T-helper 2 cell (primary cell): ENCODE results near the gene SYNE1.
"Not testable (repeated sequence)": the region's sequence is repeated elsewhere in the genome, so short reads cannot be mapped to it uniquely, and the experiment has no call there.

Experiments
- DNase-seq, 5 experiments: peaks; one replicate each; pipeline versions ENCODE4 v3.0.0 to v3.0.0-alpha.2; 2012 to 2022

SYNE1 gene

GRCh38 chr6:152087701-152088100 lies 549.5 kb downstream of the SYNE1 start:
- no peak for DNase-seq

GRCh38 chr6:152087096-152087495 lies 550.1 kb downstream of the SYNE1 start:
- no peak for DNase-seq

- DNase-seq: peak in 1 of 5 experiments; percentile 35
These were observed 550.8 kb downstream of the SYNE1 start for GRCh38 chr6:152086223-152086873.

- no peak for DNase-seq
These were observed 551.7 kb downstream of the SYNE1 start for GRCh38 chr6:152085451-152085921.

GRCh38 chr6:152078804-152079203 lies 558.4 kb downstream of the SYNE1 start:
- no peak for DNase-seq

- DNase-seq: no peak
These were observed 559.2 kb downstream of the SYNE1 start for GRCh38 chr6:152078001-152078400.

GRCh38 chr6:152076242-152076641 lies 560.9 kb downstream of the SYNE1 start:
- not testable (repeated sequence) for DNase-seq

- DNase-seq: no peak
These were observed 565.3 kb downstream of the SYNE1 start for GRCh38 chr6:152071843-152072242.
